ENCODE measurements around the gene SMIM41. TPM values are rescaled to one million over a fixed set of nuclear protein-coding genes. Genes with fewer than 3 reads are reported as not detected.

SMIM41 gene
- total and polyA plus RNA-seq, 2 donors (not counting 1 experiment from before 2014, with no cell fraction given) = 2.0 to 4.8 TPM

GRCh38 chr12:52087961-52088820 lies 8.7 kb downstream of the SMIM41 start:
- no peak overlapping the region for H3K4me3 ChIP-seq (replicated peaks in 1 of 4; ENCODE audit: control extremely low read depth in 1 of 4, insufficient read depth in 1 of 4, low read depth in 3 of 4, low read length in 4 of 4)

GRCh38 chr12:52089491-52089890 lies 10.0 kb downstream of the SMIM41 start:
- Histone ChIP-seq H2AFZ (ENCODE audit: low read length) (no peak overlapping the region), H3K79me2 (ENCODE audit: control insufficient read depth, insufficient read depth, low read length) (no peaks in the 10 kb centered on the region), H3K27me3 (ENCODE audit: control insufficient read depth, insufficient read depth, low read length) (peaks cover 11% of the 10 kb centered on the region), H3K9me3 (ENCODE audit: control insufficient read depth, insufficient read depth, low read depth, low read length) (no peaks in the 10 kb centered on the region), H3K4me2 (ENCODE audit: extremely low read depth, insufficient read depth, low read length) (no peak overlapping the region), H3K36me3 (ENCODE audit: control insufficient read depth, insufficient read depth, low read length) (no peaks in the 10 kb centered on the region), H4K20me1 (ENCODE audit: control insufficient read depth, extremely low read depth, insufficient read depth, low read length) (no peaks in the 10 kb centered on the region), H3K9ac (ENCODE audit: insufficient read depth, low read length) (no peak overlapping the region), H3K4me1 (ENCODE audit: control insufficient read depth, extremely low read depth, insufficient read depth, low read length) (no peaks in the 10 kb centered on the region), H3K4me3 (replicated peaks in 1 of 4; ENCODE audit: control extremely low read depth in 1 of 4, insufficient read depth in 1 of 4, low read depth in 3 of 4, low read length in 4 of 4) (no peak overlapping the region), H3K27ac (ENCODE audit: insufficient read depth, low read length) (no peak overlapping the region)
- no peak for TF ChIP-seq CTCF (conservative IDR thresholded peaks at IDR 0.05 in 1 of 2, IDR thresholded peaks at IDR 0.05 in 1 of 2; ENCODE audit: low read depth in 1 of 2, low read length in 2 of 2)
- TF ChIP-seq EZH2 (IDR thresholded peaks at IDR 0.05; ENCODE audit: low read length, missing control alignments) = no peak
- DNase-seq (ENCODE audit: low read depth in 2 of 2) = no peak

More at GRCh38 chr12:52087961-52088820, 8.7 kb downstream of the SMIM41 start:
- H3K9me3 ChIP-seq (ENCODE audit: control insufficient read depth, insufficient read depth, low read depth, low read length) = no peaks in the 10 kb centered on the region
- peaks cover 11% of the 10 kb centered on the region for H3K27me3 ChIP-seq (ENCODE audit: control insufficient read depth, insufficient read depth, low read length)
- no peaks in the 10 kb centered on the region for H4K20me1 ChIP-seq (ENCODE audit: control insufficient read depth, extremely low read depth, insufficient read depth, low read length)
- peaks cover 2% of the 10 kb centered on the region for H3K4me1 ChIP-seq (ENCODE audit: control insufficient read depth, extremely low read depth, insufficient read depth, low read length)
- H3K27ac ChIP-seq (ENCODE audit: insufficient read depth, low read length) = no peak overlapping the region
- no peaks in the 10 kb centered on the region for H3K36me3 ChIP-seq (ENCODE audit: control insufficient read depth, insufficient read depth, low read length)
- H3K4me2 ChIP-seq (ENCODE audit: extremely low read depth, insufficient read depth, low read length) = no peak overlapping the region
- H3K9ac ChIP-seq (ENCODE audit: insufficient read depth, low read length) = no peak overlapping the region
- TF ChIP-seq CTCF (conservative IDR thresholded peaks at IDR 0.05 in 1 of 2, IDR thresholded peaks at IDR 0.05 in 1 of 2; ENCODE audit: low read depth in 1 of 2, low read length in 2 of 2) = no peak
- no peak for TF ChIP-seq EZH2 (IDR thresholded peaks at IDR 0.05; ENCODE audit: low read length, missing control alignments)
- H3K79me2 ChIP-seq (ENCODE audit: control insufficient read depth, insufficient read depth, low read length) = no peaks in the 10 kb centered on the region
- H2AFZ ChIP-seq (ENCODE audit: low read length) = no peak overlapping the region
- DNase-seq (ENCODE audit: low read depth in 2 of 2) = no peak

GRCh38 chr12:52090291-52090690 lies 10.8 kb downstream of the SMIM41 start:
- H2AFZ ChIP-seq (ENCODE audit: low read length) = no peak overlapping the region
- H4K20me1 ChIP-seq (ENCODE audit: control insufficient read depth, extremely low read depth, insufficient read depth, low read length) = no peaks in the 10 kb centered on the region
- no peaks in the 10 kb centered on the region for H3K79me2 ChIP-seq (ENCODE audit: control insufficient read depth, insufficient read depth, low read length)
- TF ChIP-seq EZH2 (IDR thresholded peaks at IDR 0.05; ENCODE audit: low read length, missing control alignments) = no peak
- TF ChIP-seq CTCF (conservative IDR thresholded peaks at IDR 0.05 in 1 of 2, IDR thresholded peaks at IDR 0.05 in 1 of 2; ENCODE audit: low read depth in 1 of 2, low read length in 2 of 2) = no peak
- H3K4me3 ChIP-seq (replicated peaks in 1 of 4; ENCODE audit: control extremely low read depth in 1 of 4, insufficient read depth in 1 of 4, low read depth in 3 of 4, low read length in 4 of 4) = no peak overlapping the region
- H3K9me3 ChIP-seq (ENCODE audit: control insufficient read depth, insufficient read depth, low read depth, low read length) = no peaks in the 10 kb centered on the region
- H3K9ac ChIP-seq (ENCODE audit: insufficient read depth, low read length) = no peak overlapping the region
- no peak overlapping the region for H3K27ac ChIP-seq (ENCODE audit: insufficient read depth, low read length)
- no peaks in the 10 kb centered on the region for H3K4me1 ChIP-seq (ENCODE audit: control insufficient read depth, extremely low read depth, insufficient read depth, low read length)
- H3K36me3 ChIP-seq (ENCODE audit: control insufficient read depth, insufficient read depth, low read length) = no peaks in the 10 kb centered on the region
- no peak for DNase-seq (ENCODE audit: low read depth in 2 of 2)
- H3K27me3 ChIP-seq (ENCODE audit: control insufficient read depth, insufficient read depth, low read length) = peaks cover 11% of the 10 kb centered on the region
- no peak overlapping the region for H3K4me2 ChIP-seq (ENCODE audit: extremely low read depth, insufficient read depth, low read length)
